Nephron progenitor cell (in vitro differentiated cells): ENCODE results near the gene CELF4.

ENCODE experiments used
- DNase-seq: peaks from one replicate; pipeline ENCODE4 v3.0.0; 2021
- H3K27ac Mint-ChIP-seq: 2 replicates; pipeline ENCODE4 v1.8.0; 2021; ENCODE audit warnings: mild to moderate bottlenecking, moderate library complexity, mixed read lengths
- H3K27me3 Mint-ChIP-seq: 2 replicates; pipeline ENCODE4 v1.8.0; 2021; ENCODE audit warnings: mild to moderate bottlenecking, low read depth, mixed read lengths; ENCODE audit not compliant: poor library complexity
- H3K36me3 Mint-ChIP-seq: 2 replicates; pipeline ENCODE4 v1.8.0; 2021; ENCODE audit warnings: low read depth, mixed read lengths
- H3K4me1 Mint-ChIP-seq: 2 replicates; pipeline ENCODE4 v1.8.0; 2021; ENCODE audit warnings: mixed read lengths
- H3K4me3 Mint-ChIP-seq: 2 replicates; pipeline ENCODE4 v1.8.0; 2021; ENCODE audit warnings: mild to moderate bottlenecking, moderate library complexity, mixed read lengths
- H3K9me3 Mint-ChIP-seq: 2 replicates; pipeline ENCODE4 v1.8.0; 2021; ENCODE audit warnings: mild to moderate bottlenecking, moderate library complexity, mixed read lengths
- TF ChIP-seq, protein P1 (sequence below): fragments of 200-600 bp; sonication (generic); IDR thresholded peaks from 2 replicates; pipeline ENCODE4 v1.5.0; 2021; ENCODE audit warnings: antibody characterized with exemption

CELF4 gene

GRCh38 chr18:37607281-37607680 lies 41.7 kb upstream of the CELF4 start:
- Mint-ChIP-seq H3K27ac (no peak overlapping the region), H3K36me3 (no peaks in the 10 kb centered on the region), H3K9me3 (peaks cover 11% of the 10 kb centered on the region), H3K4me3 (no peak overlapping the region), H3K27me3 (peaks cover 68% of the 10 kb centered on the region), H3K4me1 (no peaks in the 10 kb centered on the region)
- no peak for DNase-seq
- TF ChIP-seq, protein P1, sequence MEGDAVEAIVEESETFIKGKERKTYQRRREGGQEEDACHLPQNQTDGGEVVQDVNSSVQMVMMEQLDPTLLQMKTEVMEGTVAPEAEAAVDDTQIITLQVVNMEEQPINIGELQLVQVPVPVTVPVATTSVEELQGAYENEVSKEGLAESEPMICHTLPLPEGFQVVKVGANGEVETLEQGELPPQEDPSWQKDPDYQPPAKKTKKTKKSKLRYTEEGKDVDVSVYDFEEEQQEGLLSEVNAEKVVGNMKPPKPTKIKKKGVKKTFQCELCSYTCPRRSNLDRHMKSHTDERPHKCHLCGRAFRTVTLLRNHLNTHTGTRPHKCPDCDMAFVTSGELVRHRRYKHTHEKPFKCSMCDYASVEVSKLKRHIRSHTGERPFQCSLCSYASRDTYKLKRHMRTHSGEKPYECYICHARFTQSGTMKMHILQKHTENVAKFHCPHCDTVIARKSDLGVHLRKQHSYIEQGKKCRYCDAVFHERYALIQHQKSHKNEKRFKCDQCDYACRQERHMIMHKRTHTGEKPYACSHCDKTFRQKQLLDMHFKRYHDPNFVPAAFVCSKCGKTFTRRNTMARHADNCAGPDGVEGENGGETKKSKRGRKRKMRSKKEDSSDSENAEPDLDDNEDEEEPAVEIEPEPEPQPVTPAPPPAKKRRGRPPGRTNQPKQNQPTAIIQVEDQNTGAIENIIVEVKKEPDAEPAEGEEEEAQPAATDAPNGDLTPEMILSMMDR = no peak

DNA sequence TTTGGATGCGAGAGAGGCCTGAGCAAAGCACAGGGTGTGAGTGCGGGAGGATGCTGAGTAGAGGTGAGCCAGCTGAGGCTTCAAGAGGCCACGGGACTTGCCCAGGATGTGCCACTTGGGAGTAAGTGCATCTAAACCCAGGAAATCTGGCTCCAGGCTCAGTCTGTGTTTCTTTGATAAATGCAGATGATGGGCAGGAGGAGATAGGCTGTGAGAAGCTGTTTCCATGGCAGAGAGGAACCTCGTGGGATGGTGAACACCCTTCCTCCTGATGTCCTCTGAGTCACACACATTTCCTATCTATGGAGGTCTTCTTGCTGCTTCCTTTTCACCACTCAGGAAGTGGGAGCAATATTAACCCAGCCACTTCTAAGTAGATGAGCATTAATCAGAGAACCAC lies 38.4 kb upstream of the CELF4 start:
- H3K27ac Mint-ChIP-seq = no peak overlapping the region
- no peak for DNase-seq
- TF ChIP-seq, protein P1 = no peak
- no peak overlapping the region for H3K4me3 Mint-ChIP-seq
- H3K36me3 Mint-ChIP-seq = no peaks in the 10 kb centered on the region
- peaks cover 43% of the 10 kb centered on the region for H3K27me3 Mint-ChIP-seq
- H3K4me1 Mint-ChIP-seq = no peaks in the 10 kb centered on the region
- H3K9me3 Mint-ChIP-seq = peaks cover 11% of the 10 kb centered on the region

GRCh38 chr18:37598966-37599896 lies 33.6 kb upstream of the CELF4 start:
- Mint-ChIP-seq H3K36me3 (no peaks in the 10 kb centered on the region), H3K4me1 (no peaks in the 10 kb centered on the region), H3K27ac (no peak overlapping the region), H3K9me3 (no peaks in the 10 kb centered on the region), H3K27me3 (peaks cover 15% of the 10 kb centered on the region), H3K4me3 (no peak overlapping the region)
- no peak for DNase-seq
- TF ChIP-seq, protein P1 = no peak

DNA sequence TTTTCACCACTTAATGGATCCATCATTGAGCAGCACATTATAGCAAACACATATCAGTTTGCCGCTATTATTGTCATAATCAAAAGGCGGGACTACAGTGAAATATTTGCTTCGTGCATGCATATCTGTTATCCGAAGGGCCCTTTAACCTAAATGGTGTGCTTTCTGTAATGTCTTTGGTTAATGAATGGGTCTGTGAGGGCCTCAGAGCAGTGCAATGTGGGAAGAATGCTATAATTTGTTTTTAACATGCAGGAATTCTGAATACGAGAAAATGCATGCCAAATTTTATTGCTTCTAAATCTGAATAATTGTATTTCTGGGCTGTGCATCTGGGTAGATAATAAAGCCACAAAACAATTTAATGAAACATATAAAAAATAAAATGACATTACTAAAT lies 32.8 kb upstream of the CELF4 start:
- DNase-seq = no peak
- peaks cover 7% of the 10 kb centered on the region for H3K27me3 Mint-ChIP-seq
- no peak overlapping the region for H3K27ac Mint-ChIP-seq
- no peaks in the 10 kb centered on the region for H3K4me1 Mint-ChIP-seq
- TF ChIP-seq, protein P1 = no peak
- no peaks in the 10 kb centered on the region for H3K36me3 Mint-ChIP-seq
- no peak overlapping the region for H3K4me3 Mint-ChIP-seq
- H3K9me3 Mint-ChIP-seq = no peaks in the 10 kb centered on the region

- Mint-ChIP-seq H3K4me3 (no peak overlapping the region), H3K9me3 (no peaks in the 10 kb centered on the region), H3K27ac (no peak overlapping the region), H3K36me3 (no peaks in the 10 kb centered on the region), H3K27me3 (peaks cover 5% of the 10 kb centered on the region), H3K4me1 (no peaks in the 10 kb centered on the region)
- DNase-seq = no peak
- TF ChIP-seq, protein P1 = no peak
Observed at GRCh38 chr18:37590346-37590745, 24.7 kb upstream of the CELF4 start.

DNA sequence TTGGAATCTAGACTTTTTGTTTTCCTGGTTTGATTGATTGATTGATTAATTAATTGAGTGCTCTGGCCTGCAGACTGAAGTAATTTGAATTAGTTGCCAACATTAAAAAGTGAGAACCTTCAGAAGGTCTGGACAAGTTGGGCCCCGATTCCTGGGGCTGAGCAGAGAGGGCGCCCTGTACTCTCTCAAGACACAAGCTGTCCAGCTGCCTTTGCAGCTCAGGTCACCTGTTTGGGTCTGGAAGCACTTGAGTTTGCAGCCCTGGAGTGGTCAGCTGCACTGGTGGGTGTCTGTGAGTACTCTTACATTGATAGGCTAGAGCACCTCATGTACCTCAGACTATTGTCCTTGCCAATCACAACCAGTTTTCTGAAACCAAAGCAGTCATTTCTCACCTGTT lies 22.7 kb upstream of the CELF4 start:
- peaks cover 22% of the 10 kb centered on the region for H3K27me3 Mint-ChIP-seq
- no peak for DNase-seq
- TF ChIP-seq, protein P1 = no peak
- H3K27ac Mint-ChIP-seq = no peak overlapping the region
- H3K36me3 Mint-ChIP-seq = no peaks in the 10 kb centered on the region
- no peaks in the 10 kb centered on the region for H3K9me3 Mint-ChIP-seq
- H3K4me1 Mint-ChIP-seq = no peaks in the 10 kb centered on the region
- no peak overlapping the region for H3K4me3 Mint-ChIP-seq
